Kidney epithelial cell (primary cell): ENCODE measurements around the gene CACNA1I. TPM values are rescaled to one million over a fixed set of nuclear protein-coding genes. Genes with fewer than 3 reads are reported as not detected.

Source experiments
- DNase-seq: peaks from one replicate; pipeline ENCODE4 v3.0.0-alpha.2; 2010; ENCODE audit warnings: low read depth
- H3K27me3 ChIP-seq: 2 replicates; pipeline ENCODE4 v1.6.0; 2011; ENCODE audit warnings: low read length; ENCODE audit not compliant: control insufficient read depth, insufficient read depth
- H3K36me3 ChIP-seq: 2 replicates; pipeline ENCODE4 v1.5.1; 2011; ENCODE audit warnings: low read length; ENCODE audit not compliant: control insufficient read depth, insufficient read depth
- H3K4me3 ChIP-seq: 2 replicates; pipeline ENCODE4 v1.5.1; 2011; ENCODE audit warnings: low read depth, mild to moderate bottlenecking, control low read depth, low read length
- total RNA-seq: library from RNA; depleted of rRNA; stranded (reverse); fragments of >200 nt; gene quantifications from 2 replicates; pipeline ENCODE4 v1.2.3, GENCODE V29; 2015
- TF ChIP-seq, protein P1 (sequence below): IDR thresholded peaks from 2 replicates; pipeline ENCODE4 v1.5.1; 2011; ENCODE audit warnings: mild to moderate bottlenecking, moderate library complexity, low read length, control low read depth, inconsistent platforms; ENCODE audit not compliant: insufficient read depth, poor library complexity, severe bottlenecking

Gene CACNA1I
- total RNA-seq, 1 donor from 2014 or later = not detected

DNA sequence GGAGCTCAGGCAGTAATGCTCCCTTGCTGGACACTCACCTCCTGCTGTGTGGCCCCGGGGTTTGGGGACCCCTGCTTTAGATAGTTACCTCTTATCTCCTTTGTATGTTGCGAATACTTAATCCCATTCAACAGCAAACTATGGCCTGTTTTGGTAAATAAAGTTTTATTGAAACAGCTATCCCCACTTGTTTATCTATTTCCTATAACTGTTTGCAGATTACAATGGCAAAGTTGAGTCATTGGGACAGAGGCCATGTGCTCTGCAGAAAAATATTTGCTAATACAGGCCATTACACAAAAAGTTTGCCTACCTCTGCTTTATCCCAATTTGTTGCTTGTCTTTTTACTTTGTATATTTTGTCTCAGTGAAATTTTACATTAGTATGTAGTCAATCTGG, 68.4 kb downstream of the CACNA1I start:
- Histone ChIP-seq H3K4me3 (no peak overlapping the region), H3K27me3 (peaks cover 15% of the 10 kb centered on the region), H3K36me3 (no peaks in the 10 kb centered on the region)
- TF ChIP-seq, protein P1, sequence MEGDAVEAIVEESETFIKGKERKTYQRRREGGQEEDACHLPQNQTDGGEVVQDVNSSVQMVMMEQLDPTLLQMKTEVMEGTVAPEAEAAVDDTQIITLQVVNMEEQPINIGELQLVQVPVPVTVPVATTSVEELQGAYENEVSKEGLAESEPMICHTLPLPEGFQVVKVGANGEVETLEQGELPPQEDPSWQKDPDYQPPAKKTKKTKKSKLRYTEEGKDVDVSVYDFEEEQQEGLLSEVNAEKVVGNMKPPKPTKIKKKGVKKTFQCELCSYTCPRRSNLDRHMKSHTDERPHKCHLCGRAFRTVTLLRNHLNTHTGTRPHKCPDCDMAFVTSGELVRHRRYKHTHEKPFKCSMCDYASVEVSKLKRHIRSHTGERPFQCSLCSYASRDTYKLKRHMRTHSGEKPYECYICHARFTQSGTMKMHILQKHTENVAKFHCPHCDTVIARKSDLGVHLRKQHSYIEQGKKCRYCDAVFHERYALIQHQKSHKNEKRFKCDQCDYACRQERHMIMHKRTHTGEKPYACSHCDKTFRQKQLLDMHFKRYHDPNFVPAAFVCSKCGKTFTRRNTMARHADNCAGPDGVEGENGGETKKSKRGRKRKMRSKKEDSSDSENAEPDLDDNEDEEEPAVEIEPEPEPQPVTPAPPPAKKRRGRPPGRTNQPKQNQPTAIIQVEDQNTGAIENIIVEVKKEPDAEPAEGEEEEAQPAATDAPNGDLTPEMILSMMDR = no peak
- DNase-seq = no peak

GRCh38 chr22:39641660-39642310, 71.2 kb downstream of the CACNA1I start:
- Histone ChIP-seq H3K36me3 (no peaks in the 10 kb centered on the region), H3K4me3 (no peak overlapping the region), H3K27me3 (peaks cover 23% of the 10 kb centered on the region)
- TF ChIP-seq, protein P1 = no peak
- no peak for DNase-seq

GRCh38 chr22:39643311-39644083, 72.9 kb downstream of the CACNA1I start:
- TF ChIP-seq, protein P1 = no peak
- peaks cover 35% of the 10 kb centered on the region for H3K27me3 ChIP-seq
- no peak overlapping the region for H3K4me3 ChIP-seq
- H3K36me3 ChIP-seq = no peaks in the 10 kb centered on the region
- no peak for DNase-seq

GRCh38 chr22:39645532-39645931, 75.0 kb downstream of the CACNA1I start:
- no peak for DNase-seq
- Histone ChIP-seq H3K27me3 (peaks cover 35% of the 10 kb centered on the region), H3K36me3 (no peaks in the 10 kb centered on the region), H3K4me3 (no peak overlapping the region)
- TF ChIP-seq, protein P1 = no peak

DNA sequence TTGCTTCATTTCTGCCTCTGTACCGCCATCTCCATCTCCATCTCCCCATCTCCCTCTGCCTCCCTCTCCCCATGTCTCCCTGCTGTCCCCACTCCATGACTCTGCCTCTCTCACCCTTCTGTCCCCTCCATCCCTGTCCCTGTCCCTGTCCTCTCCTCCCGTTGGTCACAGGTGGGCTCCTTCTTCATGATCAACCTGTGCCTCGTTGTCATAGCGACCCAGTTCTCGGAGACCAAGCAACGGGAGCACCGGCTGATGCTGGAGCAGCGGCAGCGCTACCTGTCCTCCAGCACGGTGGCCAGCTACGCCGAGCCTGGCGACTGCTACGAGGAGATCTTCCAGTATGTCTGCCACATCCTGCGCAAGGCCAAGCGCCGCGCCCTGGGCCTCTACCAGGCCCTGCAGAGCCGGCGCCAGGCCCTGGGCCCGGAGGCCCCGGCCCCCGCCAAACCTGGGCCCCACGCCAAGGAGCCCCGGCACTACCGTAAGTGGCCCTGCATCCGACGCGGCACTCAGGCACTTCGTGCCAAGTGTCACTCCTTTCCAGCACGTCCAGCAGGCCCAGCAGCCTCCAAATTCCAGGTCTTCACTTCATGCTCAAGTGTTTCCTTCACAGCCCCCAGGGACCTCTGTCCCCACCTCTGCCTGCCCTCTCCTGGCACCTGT, 76.0 kb downstream of the CACNA1I start:
- Histone ChIP-seq H3K36me3 (no peaks in the 10 kb centered on the region), H3K4me3 (no peak overlapping the region), H3K27me3 (peaks cover 30% of the 10 kb centered on the region)
- TF ChIP-seq, protein P1 = no peak
- DNase-seq = no peak
